Fibroblast of skin of left biceps (primary cell): ENCODE results near the gene SYCE1L.
"Not testable (repeated sequence)": the region's sequence is repeated elsewhere in the genome, so short reads cannot be mapped to it uniquely, and the experiment has no call there.

Source experiments
- DNase-seq, 2 experiments: peaks; one replicate each; pipeline ENCODE4 v3.0.0-alpha.2; 2013; ENCODE audit warnings: low read depth in 2 of 2

The SYCE1L gene

GRCh38 chr16:77197747-77198146, 1.5 kb upstream of the SYCE1L start:
- no peak for DNase-seq

- DNase-seq = no peak
These were observed 7.3 kb downstream of the SYCE1L start for GRCh38 chr16:77206533-77206932.

- DNase-seq = no peak
These were observed 7.8 kb downstream of the SYCE1L start for GRCh38 chr16:77207030-77207429.

GRCh38 chr16:77208382-77208781, 9.2 kb downstream of the SYCE1L start:
- DNase-seq = no peak

GRCh38 chr16:77211880-77212740, 12.9 kb downstream of the SYCE1L start:
- DNase-seq = no peak

- DNase-seq = no peak
These were observed 13.7 kb downstream of the SYCE1L start for GRCh38 chr16:77212741-77213541.

GRCh38 chr16:77213542-77214106, 14.4 kb downstream of the SYCE1L start:
- peak; percentile 74 to 77 for DNase-seq

GRCh38 chr16:77214411-77215138, 15.4 kb downstream of the SYCE1L start:
- DNase-seq = no peak

- no peak for DNase-seq
These were observed 20.2 kb downstream of the SYCE1L start for GRCh38 chr16:77219437-77219836.

- no peak for DNase-seq
These were observed 21.2 kb downstream of the SYCE1L start for GRCh38 chr16:77220427-77220826.

GRCh38 chr16:77221482-77221881, 22.3 kb downstream of the SYCE1L start:
- DNase-seq = no peak

- DNase-seq = no peak
These were observed 24.0 kb downstream of the SYCE1L start for GRCh38 chr16:77223184-77223583.

GRCh38 chr16:77225182-77225581, 26.0 kb downstream of the SYCE1L start:
- DNase-seq = no peak

- DNase-seq = no peak
These were observed 28.5 kb downstream of the SYCE1L start for GRCh38 chr16:77227745-77228144.

- no peak for DNase-seq
These were observed 31.8 kb downstream of the SYCE1L start for GRCh38 chr16:77231047-77231446.

GRCh38 chr16:77233799-77234519, 34.8 kb downstream of the SYCE1L start:
- no peak for DNase-seq

- no peak for DNase-seq
These were observed 35.4 kb downstream of the SYCE1L start for GRCh38 chr16:77234611-77235010.

GRCh38 chr16:77236063-77236511, 36.9 kb downstream of the SYCE1L start:
- DNase-seq = peak; percentile 26 to 29

GRCh38 chr16:77238593-77238992, 39.4 kb downstream of the SYCE1L start:
- no peak for DNase-seq

- DNase-seq = not testable (repeated sequence)
These were observed 43.3 kb downstream of the SYCE1L start for GRCh38 chr16:77242471-77242870.

- no peak for DNase-seq
These were observed 46.9 kb downstream of the SYCE1L start for GRCh38 chr16:77246150-77246549.
